Keratinocyte (primary cell): Measurements from ENCODE around the gene DUSP23.

ENCODE experiments used
- EZH2 ChIP-seq: IDR thresholded peaks from one replicate; pipeline ENCODE4 v1.6.1; 2012; ENCODE audit warnings: inconsistent platforms, mild to moderate bottlenecking, low read length, moderate library complexity
- TF ChIP-seq, protein P1 (sequence below), 3 experiments: IDR thresholded peaks in 1 of 3; conservative IDR thresholded peaks in 1 of 3; optimal IDR thresholded peaks in 1 of 3; 2 replicates in 2 of 3; 3 replicates in 1 of 3; pipeline versions ENCODE3 to v1.5.1; 2011; ENCODE audit warnings: low read length in 3 of 3, mild to moderate bottlenecking in 3 of 3, moderate library complexity in 2 of 3, control low read depth in 1 of 3, inconsistent platforms in 1 of 3; ENCODE audit not compliant: insufficient read depth in 2 of 3; ENCODE audit errors: extremely low read depth in 1 of 3

DNA sequence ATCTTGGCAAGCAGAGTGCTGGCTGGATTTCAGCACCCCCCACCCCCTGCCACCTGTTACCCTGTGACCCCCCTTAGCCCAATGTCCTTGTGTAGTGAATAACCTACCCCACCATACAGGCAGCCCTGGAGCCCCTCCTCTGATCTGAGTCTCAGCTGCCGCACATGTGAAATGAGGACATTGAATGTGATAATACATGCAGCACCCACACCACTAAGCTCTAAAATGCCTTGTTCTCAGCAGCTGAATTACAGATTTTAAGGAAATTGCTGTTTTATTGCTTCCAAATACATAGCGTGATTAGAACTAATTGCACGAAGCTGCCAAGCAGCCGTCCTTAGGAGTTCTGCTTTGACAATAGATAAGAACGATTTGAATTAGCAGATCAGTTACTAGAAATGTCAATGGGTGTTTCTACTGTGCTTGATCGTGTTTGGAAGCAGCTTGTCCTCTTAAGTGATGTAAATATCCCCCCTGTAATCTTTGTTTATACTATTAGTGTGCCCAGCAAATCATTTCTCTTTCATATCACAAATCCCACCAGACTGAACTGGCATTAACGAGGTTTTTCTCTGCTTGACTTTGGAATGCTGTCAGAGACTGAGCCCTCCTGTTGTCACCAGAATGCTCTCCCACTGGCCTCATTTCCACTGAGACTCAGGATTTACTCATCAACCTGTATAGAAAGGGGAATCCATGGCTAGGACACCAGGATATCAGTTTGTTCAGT is 50.8 kb downstream of the DUSP23 start:
- TF ChIP-seq, protein P1, sequence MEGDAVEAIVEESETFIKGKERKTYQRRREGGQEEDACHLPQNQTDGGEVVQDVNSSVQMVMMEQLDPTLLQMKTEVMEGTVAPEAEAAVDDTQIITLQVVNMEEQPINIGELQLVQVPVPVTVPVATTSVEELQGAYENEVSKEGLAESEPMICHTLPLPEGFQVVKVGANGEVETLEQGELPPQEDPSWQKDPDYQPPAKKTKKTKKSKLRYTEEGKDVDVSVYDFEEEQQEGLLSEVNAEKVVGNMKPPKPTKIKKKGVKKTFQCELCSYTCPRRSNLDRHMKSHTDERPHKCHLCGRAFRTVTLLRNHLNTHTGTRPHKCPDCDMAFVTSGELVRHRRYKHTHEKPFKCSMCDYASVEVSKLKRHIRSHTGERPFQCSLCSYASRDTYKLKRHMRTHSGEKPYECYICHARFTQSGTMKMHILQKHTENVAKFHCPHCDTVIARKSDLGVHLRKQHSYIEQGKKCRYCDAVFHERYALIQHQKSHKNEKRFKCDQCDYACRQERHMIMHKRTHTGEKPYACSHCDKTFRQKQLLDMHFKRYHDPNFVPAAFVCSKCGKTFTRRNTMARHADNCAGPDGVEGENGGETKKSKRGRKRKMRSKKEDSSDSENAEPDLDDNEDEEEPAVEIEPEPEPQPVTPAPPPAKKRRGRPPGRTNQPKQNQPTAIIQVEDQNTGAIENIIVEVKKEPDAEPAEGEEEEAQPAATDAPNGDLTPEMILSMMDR (optimal IDR thresholded peaks at IDR 0.05 in 1 of 3, IDR thresholded peaks at IDR 0.05 in 1 of 3, conservative IDR thresholded peaks at IDR 0.05 in 1 of 3; ENCODE audit: extremely low read depth in 1 of 3, insufficient read depth in 2 of 3, low read length in 3 of 3), result no peak
- no peak for TF ChIP-seq EZH2
